Muscle layer of duodenum (tissue), 2 donors: ENCODE measurements around the gene ALDH1L2.

Experiments used
- H3K27ac ChIP-seq: one replicate; pipeline ENCODE4 v1.7.0; 2013; ENCODE audit warnings: mild to moderate bottlenecking, low read length
- H3K27me3 ChIP-seq: one replicate; pipeline ENCODE4 v1.7.0; 2013; ENCODE audit warnings: low read depth, mild to moderate bottlenecking, control low read depth, low read length
- H3K36me3 ChIP-seq, 2 donors: one replicate each; pipeline ENCODE4 v1.7.0; 2013; ENCODE audit warnings: low read length in 2 of 2, control low read depth in 1 of 2, mild to moderate bottlenecking in 1 of 2; ENCODE audit not compliant: insufficient read depth in 2 of 2, control insufficient read depth in 1 of 2
- H3K4me1 ChIP-seq, 2 donors: one replicate each; pipeline ENCODE4 v1.7.0; 2013; ENCODE audit warnings: low read length in 2 of 2, mild to moderate bottlenecking in 2 of 2, control low read depth in 1 of 2, moderate library complexity in 1 of 2; ENCODE audit not compliant: insufficient read depth in 2 of 2, control insufficient read depth in 1 of 2
- H3K4me3 ChIP-seq, 2 donors: one replicate each; pipeline ENCODE4 v1.7.0; 2013; ENCODE audit warnings: low read length in 2 of 2, low read depth in 1 of 2, mild to moderate bottlenecking in 1 of 2
- H3K9me3 ChIP-seq, 2 donors: one replicate each; pipeline ENCODE4 v1.7.0; 2013; ENCODE audit warnings: low read length in 2 of 2, control low read depth in 1 of 2, mild to moderate bottlenecking in 1 of 2; ENCODE audit not compliant: control insufficient read depth in 1 of 2
- donor health status: healthy.

Gene ALDH1L2

GRCh38 chr12:105060715-105061378 is 23.4 kb downstream of the ALDH1L2 start:
- Histone ChIP-seq H3K36me3 (peaks cover 9 to 53% of the 10 kb centered on the region in 2 donors), H3K27me3 (no peaks in the 10 kb centered on the region), H3K4me3 (no peak overlapping the region)

GRCh38 chr12:105057174-105057573 is 27.1 kb downstream of the ALDH1L2 start:
- Histone ChIP-seq H3K27me3 (no peaks in the 10 kb centered on the region), H3K9me3 (peaks cover 0 to 7% of the 10 kb centered on the region in 2 donors), H3K4me3 (no peak overlapping the region), H3K36me3 (peaks cover 7 to 51% of the 10 kb centered on the region in 2 donors), H3K27ac (no peak overlapping the region), H3K4me1 (no peaks in the 10 kb centered on the region)

More at GRCh38 chr12:105060715-105061378, 23.4 kb downstream of the ALDH1L2 start:
- Histone ChIP-seq H3K27ac (no peak overlapping the region), H3K4me1 (no peaks in the 10 kb centered on the region), H3K9me3 (peaks cover 0 to 4% of the 10 kb centered on the region in 2 donors)

- peaks cover 0 to 7% of the 10 kb centered on the region in 2 donors for H3K9me3 ChIP-seq
- no peaks in the 10 kb centered on the region for H3K4me1 ChIP-seq
- no peak overlapping the region for H3K4me3 ChIP-seq
- no peak overlapping the region for H3K27ac ChIP-seq
- H3K27me3 ChIP-seq = no peaks in the 10 kb centered on the region
- H3K36me3 ChIP-seq = peaks cover 4 to 53% of the 10 kb centered on the region in 2 donors
Measured at GRCh38 chr12:105053116-105053572, 31.1 kb downstream of the ALDH1L2 start.

- H3K4me1 ChIP-seq = no peaks in the 10 kb centered on the region
- peaks cover 6 to 51% of the 10 kb centered on the region in 2 donors for H3K36me3 ChIP-seq
- no peak overlapping the region for H3K27ac ChIP-seq
Measured at GRCh38 chr12:105051981-105052380, 32.3 kb downstream of the ALDH1L2 start.

GRCh38 chr12:105048315-105048714 is 35.9 kb downstream of the ALDH1L2 start:
- peaks cover 8 to 34% of the 10 kb centered on the region in 2 donors for H3K36me3 ChIP-seq
- no peaks in the 10 kb centered on the region for H3K4me1 ChIP-seq
- no peak overlapping the region for H3K27ac ChIP-seq
- H3K4me3 ChIP-seq = no peak overlapping the region
- no peaks in the 10 kb centered on the region for H3K9me3 ChIP-seq
- no peaks in the 10 kb centered on the region for H3K27me3 ChIP-seq

More at GRCh38 chr12:105051981-105052380, 32.3 kb downstream of the ALDH1L2 start:
- H3K4me3 ChIP-seq = no peak overlapping the region
- peaks cover 0 to 7% of the 10 kb centered on the region in 2 donors for H3K9me3 ChIP-seq
- no peaks in the 10 kb centered on the region for H3K27me3 ChIP-seq

GRCh38 chr12:105047308-105047707 is 37.0 kb downstream of the ALDH1L2 start:
- Histone ChIP-seq H3K36me3 (peaks cover 8 to 34% of the 10 kb centered on the region in 2 donors), H3K4me1 (no peaks in the 10 kb centered on the region), H3K27ac (no peak overlapping the region), H3K4me3 (no peak overlapping the region), H3K27me3 (no peaks in the 10 kb centered on the region), H3K9me3 (no peaks in the 10 kb centered on the region)

- H3K4me1 ChIP-seq = no peaks in the 10 kb centered on the region
- H3K27me3 ChIP-seq = no peaks in the 10 kb centered on the region
- no peak overlapping the region for H3K27ac ChIP-seq
- no peak overlapping the region for H3K4me3 ChIP-seq
- H3K36me3 ChIP-seq = peaks cover 0 to 5% of the 10 kb centered on the region in 2 donors
- no peaks in the 10 kb centered on the region for H3K9me3 ChIP-seq
Measured at GRCh38 chr12:105041186-105041585, 43.1 kb downstream of the ALDH1L2 start.

- Histone ChIP-seq H3K4me1 (no peaks in the 10 kb centered on the region), H3K27ac (no peak overlapping the region), H3K4me3 (no peak overlapping the region), H3K9me3 (no peaks in the 10 kb centered on the region), H3K27me3 (no peaks in the 10 kb centered on the region), H3K36me3 (peaks cover 0 to 5% of the 10 kb centered on the region in 2 donors)
Measured at GRCh38 chr12:105040476-105040875, 43.8 kb downstream of the ALDH1L2 start.

- Histone ChIP-seq H3K4me1 (no peaks in the 10 kb centered on the region), H3K27me3 (no peaks in the 10 kb centered on the region), H3K36me3 (peaks cover 0 to 5% of the 10 kb centered on the region in 2 donors), H3K9me3 (no peaks in the 10 kb centered on the region), H3K4me3 (no peak overlapping the region), H3K27ac (no peak overlapping the region)
Measured at GRCh38 chr12:105036937-105037649, 47.2 kb downstream of the ALDH1L2 start.

GRCh38 chr12:105033851-105034250 is 50.4 kb downstream of the ALDH1L2 start:
- no peaks in the 10 kb centered on the region for H3K9me3 ChIP-seq
- no peaks in the 10 kb centered on the region for H3K4me1 ChIP-seq
- no peak overlapping the region for H3K4me3 ChIP-seq
- no peak overlapping the region for H3K27ac ChIP-seq
- no peaks in the 10 kb centered on the region for H3K27me3 ChIP-seq
- peaks cover 0 to 15% of the 10 kb centered on the region in 2 donors for H3K36me3 ChIP-seq

- Histone ChIP-seq H3K36me3 (peaks cover 0 to 10% of the 10 kb centered on the region in 2 donors), H3K27ac (no peak overlapping the region), H3K4me3 (no peak overlapping the region), H3K4me1 (peaks cover 0 to 7% of the 10 kb centered on the region in 2 donors), H3K9me3 (no peaks in the 10 kb centered on the region), H3K27me3 (no peaks in the 10 kb centered on the region)
Measured at GRCh38 chr12:105032703-105033357, 51.4 kb downstream of the ALDH1L2 start.
